ENCODE measurements around the gene MCC. TPM values are rescaled to one million over a fixed set of nuclear protein-coding genes. Genes with fewer than 3 reads are reported as not detected.

The MCC gene
- total RNA-seq, 1 donor from 2014 or later = 31.9 TPM

Other genes starting within 250 kb of the MCC start
- not detected for gene TSSK1B, start 53.5 kb downstream of the MCC start, total RNA-seq
- 12.6 TPM for gene YTHDC2, start 25.2 kb upstream of the MCC start, total RNA-seq

All from Right ventricle myocardium inferior (tissue), 1 donor.